SK-N-SH (cell line): Measurements from ENCODE around the gene EXOC1L. TPM values are rescaled to one million over a fixed set of nuclear protein-coding genes. Genes with fewer than 3 reads are reported as not detected.

Experiments used
- CTCF ChIA-PET: fragments of 300-600, 350-600 bp; formaldehyde crosslinking; extraction: SDS; loops from one replicate; lab custom pipeline; 2021; lab: Yijun Ruan, JAX
- POLR2A ChIA-PET: fragments of 350-600 bp; sonication (Branson Sonifier 250); formaldehyde crosslinking; extraction: SDS; loops from one replicate; lab custom pipeline; 2020; ENCODE audit warnings: antibody characterized with exemption, inconsistent platforms; lab: Yijun Ruan, JAX
- DNase-seq: peaks from one replicate; pipeline ENCODE4 v3.0.0; 2012
- H2AFZ ChIP-seq: fragments of 200-600 bp; sonication (generic); 2 replicates; pipeline ENCODE4 v1.8.1; 2016; ENCODE audit warnings: antibody characterized with exemption, mild to moderate bottlenecking, low read depth
- H3F3A ChIP-seq: fragments of 200-600 bp; sonication (generic); replicated peaks from 2 replicates; pipeline ENCODE3; 2016; ENCODE audit warnings: antibody characterized with exemption, mild to moderate bottlenecking; ENCODE audit not compliant: insufficient read depth
- H3K27ac ChIP-seq, 2 experiments: fragments of 200-500 bp in 1 of 2; fragments of 200-600 bp in 1 of 2; sonication (Bioruptor generic) in 1 of 2; sonication (generic), shearing (Covaris generic) in 1 of 2; 2 replicates each; pipeline versions ENCODE4 v1.5.1 to v1.6.1; 2014 to 2016; ENCODE audit warnings: low read depth in 2 of 2, inconsistent platforms in 1 of 2, low read length in 1 of 2, mild to moderate bottlenecking in 1 of 2, mixed read lengths in 1 of 2
- H3K27me3 ChIP-seq: fragments of 200-600 bp; sonication (generic), shearing (Covaris generic); 2 replicates; pipeline ENCODE4 v1.6.1; 2016; ENCODE audit warnings: mixed run types; ENCODE audit not compliant: insufficient read depth
- H3K36me3 ChIP-seq, 2 experiments: fragments of 200-500 bp in 1 of 2; fragments of 200-600 bp in 1 of 2; sonication (Bioruptor generic) in 1 of 2; sonication (generic) in 1 of 2; replicated peaks in 1 of 2; 2 replicates each; pipeline versions ENCODE3 to v1.5.1; 2014 to 2016; ENCODE audit warnings: low read length in 1 of 2, mild to moderate bottlenecking in 1 of 2; ENCODE audit not compliant: insufficient read depth in 2 of 2, control insufficient read depth in 1 of 2
- H3K4me1 ChIP-seq, 2 experiments: fragments of 200-500 bp in 1 of 2; fragments of 200-600 bp in 1 of 2; sonication (Bioruptor generic) in 1 of 2; sonication (generic), shearing (Covaris generic) in 1 of 2; 2 replicates each; pipeline versions ENCODE4 v1.5.1 to v1.6.1; 2014 to 2016; ENCODE audit warnings: low read depth in 1 of 2, low read length in 1 of 2, mixed run types in 1 of 2; ENCODE audit not compliant: insufficient read depth in 2 of 2, control insufficient read depth in 1 of 2
- H3K4me2 ChIP-seq: fragments of 200-600 bp; sonication (generic), shearing (Covaris generic); 2 replicates; pipeline ENCODE4 v1.6.1; 2017; ENCODE audit warnings: mixed run types
- H3K4me3 ChIP-seq, 2 experiments: fragments of 200-500 bp in 1 of 2; fragments of 200-600 bp in 1 of 2; sonication (Bioruptor generic) in 1 of 2; sonication (generic), shearing (Covaris generic) in 1 of 2; 2 replicates each; pipeline versions ENCODE4 v1.5.1 to v1.8.1; 2014 to 2016; ENCODE audit warnings: low read depth in 2 of 2, inconsistent platforms in 1 of 2, low read length in 1 of 2, mild to moderate bottlenecking in 1 of 2, mixed read lengths in 1 of 2, moderate library complexity in 1 of 2
- H3K79me2 ChIP-seq: fragments of 200-600 bp; sonication (generic); 2 replicates; pipeline ENCODE4 v1.8.1; 2017; ENCODE audit warnings: mild to moderate bottlenecking; ENCODE audit not compliant: insufficient read depth
- H3K9ac ChIP-seq: fragments of 200-600 bp; sonication (generic); 2 replicates; pipeline ENCODE4 v1.6.1; 2017; ENCODE audit warnings: mixed run types
- H3K9me2 ChIP-seq: fragments of 200-600 bp; sonication (generic); 2 replicates; pipeline ENCODE4 v1.6.1; 2017; ENCODE audit warnings: mixed run types
- H3K9me3 ChIP-seq: fragments of 200-600 bp; sonication (generic); 2 replicates; pipeline ENCODE4 v1.6.1; 2017; ENCODE audit warnings: mixed run types, mild to moderate bottlenecking, moderate library complexity
- H4K20me1 ChIP-seq: fragments of 200-600 bp; sonication (generic); 2 replicates; pipeline ENCODE4 v1.6.1; 2017; ENCODE audit warnings: mild to moderate bottlenecking, mixed run types; ENCODE audit not compliant: insufficient read depth
- CHD2 ChIP-seq: fragments of 150-350 bp; IDR thresholded peaks from 2 replicates; pipeline ENCODE4 v1.6.1; 2018; ENCODE audit warnings: low read length; ENCODE audit not compliant: partially characterized antibody
- CTCF ChIP-seq: fragments of 200-600 bp; sonication (generic); IDR thresholded peaks from 2 replicates; pipeline ENCODE4 v1.6.1; 2017; ENCODE audit warnings: antibody characterized with exemption, mild to moderate bottlenecking, moderate library complexity
- EZH2phosphoT487 ChIP-seq: fragments of 200-600 bp; sonication (generic); IDR thresholded peaks from 2 replicates; pipeline ENCODE4 v1.6.1; 2017; ENCODE audit warnings: low read depth, mixed run types, mild to moderate bottlenecking, antibody characterized with exemption, moderate library complexity, borderline replicate concordance
- MAX ChIP-seq: IDR thresholded peaks from 2 replicates; pipeline ENCODE4 v1.4.0; 2012; ENCODE audit warnings: low read depth
- PBX3 ChIP-seq: IDR thresholded peaks from 2 replicates; pipeline ENCODE4; 2012
- REST ChIP-seq: IDR thresholded peaks from 2 replicates; pipeline ENCODE4 v1.6.1; 2012; ENCODE audit warnings: mild to moderate bottlenecking, low read depth, low read length, moderate library complexity
- RFX5 ChIP-seq: IDR thresholded peaks from 2 replicates; pipeline ENCODE4 v1.6.1; 2012; ENCODE audit warnings: mild to moderate bottlenecking, improper control_type of control experiment, low read length
- RXRA ChIP-seq: IDR thresholded peaks from 2 replicates; pipeline ENCODE4 v1.4.0; 2012; ENCODE audit warnings: low read depth, mild to moderate bottlenecking, borderline replicate concordance
- SIN3A ChIP-seq: IDR thresholded peaks from 2 replicates; pipeline ENCODE4 v1.6.1; 2012; ENCODE audit warnings: low read depth, mild to moderate bottlenecking, low read length, moderate library complexity, borderline replicate concordance
- SMC3 ChIP-seq: IDR thresholded peaks from 2 replicates; pipeline ENCODE4 v1.6.1; 2012; ENCODE audit warnings: low read depth, low read length, improper control_type of control experiment
- TCF12 ChIP-seq: IDR thresholded peaks from 2 replicates; pipeline ENCODE4 v1.4.0; 2012
- USF2 ChIP-seq: fragments of 150-350 bp; IDR thresholded peaks from 2 replicates; pipeline ENCODE4 v1.6.1; 2017; ENCODE audit warnings: antibody characterized with exemption, low read length, low read depth, borderline replicate concordance
- WGBS: methylation state at CpG from one replicate; pipeline ENCODE4 v1.1.6; 2017; ENCODE audit warnings: low lambda C conversion rate; 5-methylcytosine and 5-hydroxymethylcytosine counted together
- polyA plus RNA-seq, 3 experiments: library from polyadenylated mRNA; depleted of rRNA; stranded (reverse); fragments of >200 nt; gene quantifications; 2 replicates each; pipeline ENCODE4 v1.2.3, GENCODE V29; 2012

EXOC1L gene
- polyA plus RNA-seq, 1 of the 3 experiments (the other 2 are of a cell fraction): not detected

GRCh38 chr4:55793479-55793878 lies 26.1 kb upstream of the EXOC1L start:
- H3K4me1 ChIP-seq: no peaks in the 10 kb centered on the region; a peak in 1 of 4 replicates
- ChIA-PET CTCF (no interaction called here), POLR2A (no interaction called here)
- no peak overlapping the region for H2AFZ ChIP-seq
- TF ChIP-seq PBX3 (no peak), MAX (no peak)
- no peaks in the 10 kb centered on the region for H3K9me2 ChIP-seq
- H3K27me3 ChIP-seq: no peaks in the 10 kb centered on the region; the same call in 1 of the 2 replicates
- H3K79me2 ChIP-seq: no peaks in the 10 kb centered on the region
- H3K36me3 ChIP-seq: no peaks in the 10 kb centered on the region
- no peak overlapping the region for H3K9ac ChIP-seq
- H3K4me2 ChIP-seq: no peak overlapping the region
- no peak overlapping the region for H3K27ac ChIP-seq
- WGBS: 78% methylated on average over 22 of the region's 33 CpGs
- peak; percentile 23 for DNase-seq
- H3K4me3 ChIP-seq: no peak overlapping the region
- no peaks in the 10 kb centered on the region for H3K9me3 ChIP-seq
- H4K20me1 ChIP-seq: no peaks in the 10 kb centered on the region
- no peaks in the 10 kb centered on the region for H3F3A ChIP-seq

- H3K36me3 ChIP-seq: no peaks in the 10 kb centered on the region
- H3K9me3 ChIP-seq: no peaks in the 10 kb centered on the region
- no peak for DNase-seq
- 79% methylated on average over 23 of the region's 23 CpGs for whole genome bisulfite sequencing
- ChIA-PET POLR2A (no interaction called here), CTCF (no interaction called here)
- no peak overlapping the region for H3K27ac ChIP-seq
- H3K79me2 ChIP-seq: no peaks in the 10 kb centered on the region
- H3K4me3 ChIP-seq: no peak overlapping the region
- no peaks in the 10 kb centered on the region; the same call in 1 of the 2 replicates for H3K27me3 ChIP-seq
- H3K9ac ChIP-seq: no peak overlapping the region
- H3K4me1 ChIP-seq: no peaks in the 10 kb centered on the region; a peak in 1 of 4 replicates
- TF ChIP-seq SIN3A: no peak
- TF ChIP-seq RXRA: no peak
- no peak for TF ChIP-seq REST
- no peaks in the 10 kb centered on the region for H4K20me1 ChIP-seq
- H3K9me2 ChIP-seq: no peaks in the 10 kb centered on the region
- H3K4me2 ChIP-seq: no peak overlapping the region
- H2AFZ ChIP-seq: no peak overlapping the region
- H3F3A ChIP-seq: no peaks in the 10 kb centered on the region
Measured at GRCh38 chr4:55794053-55794452, 25.5 kb upstream of the EXOC1L start.

GRCh38 chr4:55795341-55795740 lies 24.2 kb upstream of the EXOC1L start:
- H3F3A ChIP-seq: no peaks in the 10 kb centered on the region
- H3K36me3 ChIP-seq: no peaks in the 10 kb centered on the region
- H3K27ac ChIP-seq: no peak overlapping the region
- 50% methylated on average over 1 of the region's 1 CpG for WGBS
- POLR2A ChIA-PET: no interaction called here
- H3K4me2 ChIP-seq: no peak overlapping the region
- H3K4me3 ChIP-seq: no peak overlapping the region
- no peak for DNase-seq
- H3K79me2 ChIP-seq: no peaks in the 10 kb centered on the region
- CTCF ChIA-PET: interaction anchor here (0.8 kb wide), 1 partner anchor 21 kb away, joined by 3 read pairs; no protein-coding TSS in a partner anchor
- H3K9me2 ChIP-seq: no peaks in the 10 kb centered on the region
- no peaks in the 10 kb centered on the region; the same call in 1 of the 2 replicates for H3K27me3 ChIP-seq
- H4K20me1 ChIP-seq: no peaks in the 10 kb centered on the region
- H3K9ac ChIP-seq: no peak overlapping the region
- no peak overlapping the region for H2AFZ ChIP-seq
- H3K4me1 ChIP-seq: no peaks in the 10 kb centered on the region
- H3K9me3 ChIP-seq: no peaks in the 10 kb centered on the region
- TF ChIP-seq TCF12: no peak
- TF ChIP-seq USF2: no peak
- TF ChIP-seq RFX5: no peak
- TF ChIP-seq CHD2: no peak
- TF ChIP-seq CTCF: no peak
- TF ChIP-seq EZH2phosphoT487: no peak
- no peak for TF ChIP-seq SMC3
